GM21381 (cell line): ENCODE data around the gene DOK6.
"Not testable (repeated sequence)": the region's sequence is repeated elsewhere in the genome, so short reads cannot be mapped to it uniquely, and the experiment has no call there.

Source experiments
- ATAC-seq: cut with Tn5 transposase; IDR thresholded peaks from one replicate; pipeline ENCODE4 v1.9.1; 2021; ENCODE audit warnings: mild to moderate bottlenecking, moderate library complexity; ENCODE audit not compliant: unreplicated experiment

The DOK6 gene

GRCh38 chr18:69617408-69617807 is 216.7 kb downstream of the DOK6 start:
- no peak for ATAC-seq

- ATAC-seq, result no peak
Measured at GRCh38 chr18:69617888-69618287, 217.2 kb downstream of the DOK6 start.

GRCh38 chr18:69622184-69622583 is 221.5 kb downstream of the DOK6 start:
- ATAC-seq, result no peak

GRCh38 chr18:69622961-69623360 is 222.3 kb downstream of the DOK6 start:
- ATAC-seq, result no peak

GRCh38 chr18:69626171-69626570 is 225.5 kb downstream of the DOK6 start:
- no peak for ATAC-seq

- ATAC-seq, result no peak
Measured at GRCh38 chr18:69626643-69627242, 226.1 kb downstream of the DOK6 start.

- ATAC-seq, result no peak
Measured at GRCh38 chr18:69628774-69629359, 228.2 kb downstream of the DOK6 start.

- no peak for ATAC-seq
Measured at GRCh38 chr18:69631281-69631680, 230.6 kb downstream of the DOK6 start.

GRCh38 chr18:69635482-69635881 is 234.8 kb downstream of the DOK6 start:
- no peak for ATAC-seq

GRCh38 chr18:69636529-69637301 is 236.0 kb downstream of the DOK6 start:
- no peak for ATAC-seq

- no peak for ATAC-seq
Measured at GRCh38 chr18:69638056-69638455, 237.4 kb downstream of the DOK6 start.

- no peak for ATAC-seq
Measured at GRCh38 chr18:69647702-69648101, 247.0 kb downstream of the DOK6 start.

- no peak for ATAC-seq
Measured at GRCh38 chr18:69648486-69648885, 247.8 kb downstream of the DOK6 start.

- ATAC-seq, result no peak
Measured at GRCh38 chr18:69649684-69650083, 249.0 kb downstream of the DOK6 start.

GRCh38 chr18:69651243-69651642 is 250.6 kb downstream of the DOK6 start:
- ATAC-seq, result no peak

- ATAC-seq, result no peak
Measured at GRCh38 chr18:69655816-69656215, 255.1 kb downstream of the DOK6 start.

- ATAC-seq, result no peak
Measured at GRCh38 chr18:69658103-69658502, 257.4 kb downstream of the DOK6 start.

- ATAC-seq, result no peak
Measured at GRCh38 chr18:69658685-69659084, 258.0 kb downstream of the DOK6 start.

GRCh38 chr18:69659142-69659651 is 258.5 kb downstream of the DOK6 start:
- ATAC-seq, result no peak

- not testable (repeated sequence) for ATAC-seq
Measured at GRCh38 chr18:69662090-69662489, 261.4 kb downstream of the DOK6 start.

GRCh38 chr18:69664399-69664798 is 263.7 kb downstream of the DOK6 start:
- no peak for ATAC-seq

GRCh38 chr18:69674292-69674877 is 273.7 kb downstream of the DOK6 start:
- ATAC-seq, result no peak
